ENCODE measurements around the gene GSN.
"Not testable (repeated sequence)": the region's sequence is repeated elsewhere in the genome, so short reads cannot be mapped to it uniquely, and the experiment has no call there.

GSN gene

DNA sequence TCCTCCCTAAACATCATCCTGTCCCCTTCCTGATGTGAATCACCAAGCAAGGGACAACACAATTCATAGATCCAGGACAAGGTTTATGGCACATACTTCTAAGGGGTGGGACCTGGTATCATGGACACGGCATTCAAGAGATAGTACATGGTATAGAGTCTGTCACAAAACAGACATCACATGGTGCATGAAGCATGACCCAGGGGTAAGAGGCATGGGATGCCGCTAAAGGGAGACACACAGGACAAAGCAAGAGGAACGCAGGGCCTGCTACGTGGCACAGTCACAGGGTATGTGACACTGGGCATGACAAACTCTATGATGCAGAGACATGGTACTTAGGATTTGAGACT is 20.7 kb downstream of the GSN start:
- no peak for DNase-seq (ENCODE audit: low read depth, low spot score)

DNA sequence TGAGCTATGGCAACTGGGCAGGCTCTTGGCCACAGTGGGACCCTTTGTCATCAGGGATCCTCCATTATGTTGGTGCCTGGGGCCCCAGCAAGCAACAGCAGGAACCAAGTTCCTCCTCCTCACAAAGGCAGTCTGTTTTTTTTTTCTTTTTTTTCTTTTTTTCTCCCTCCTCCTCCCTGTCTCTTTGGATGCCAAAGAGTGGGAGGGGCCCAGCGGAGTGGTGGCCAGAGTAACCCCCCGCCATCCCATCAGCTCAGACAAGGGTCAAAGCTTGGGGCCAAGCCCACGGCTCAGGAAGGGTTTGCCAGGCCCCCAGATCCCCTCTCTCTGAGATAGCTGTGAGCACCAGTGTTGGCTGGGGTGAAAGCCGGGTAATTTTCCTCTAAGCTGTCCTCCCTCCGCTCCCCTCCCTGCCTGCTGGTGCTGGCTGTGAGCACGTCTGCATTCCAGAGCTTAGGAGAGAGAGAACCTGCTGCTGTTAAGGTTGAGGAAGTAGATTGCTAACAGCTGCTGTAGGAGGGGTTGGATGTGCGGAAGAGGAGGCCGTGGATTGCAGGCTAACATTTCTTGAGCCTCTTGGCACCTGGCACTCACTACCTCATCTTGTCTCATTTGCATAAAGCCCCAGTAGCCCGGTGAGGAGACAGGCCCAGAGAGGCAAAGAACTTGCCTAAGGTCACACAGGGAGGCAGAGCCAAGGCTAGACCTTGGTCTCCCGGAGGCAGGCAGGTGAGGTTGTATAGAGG is 21.2 kb downstream of the GSN start:
- no peak for DNase-seq (ENCODE audit: low read depth, low spot score)

DNA sequence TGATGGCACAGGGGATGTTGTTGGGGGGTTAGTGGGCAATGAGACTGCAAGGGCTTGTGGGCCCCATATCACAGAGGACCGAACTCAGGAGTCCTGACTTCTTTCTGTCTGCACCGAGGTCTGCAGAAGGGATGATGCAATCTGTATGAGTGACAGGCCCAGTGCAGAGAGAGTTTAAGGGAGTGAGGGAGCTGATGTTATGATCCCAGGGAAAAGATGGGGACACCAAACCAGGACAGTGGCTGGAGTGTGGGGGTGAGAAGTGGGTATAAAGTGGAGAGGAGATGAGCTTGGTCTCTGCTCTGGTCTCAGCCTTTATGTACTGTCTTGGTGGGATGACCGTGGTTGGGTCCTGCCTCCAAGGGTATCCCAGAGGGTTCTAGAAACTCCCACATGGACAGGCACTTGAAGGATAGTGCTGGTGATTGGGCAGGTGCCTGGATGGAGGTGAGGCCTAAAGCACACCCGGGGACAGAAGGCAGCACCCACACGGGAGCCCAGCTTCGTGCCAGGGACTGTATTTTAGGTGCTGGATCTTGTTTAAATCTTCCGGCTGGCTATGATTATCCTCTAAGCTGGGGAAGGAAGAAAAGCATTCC is 21.9 kb downstream of the GSN start:
- DNase-seq (ENCODE audit: low read depth, low spot score), result no peak

DNA sequence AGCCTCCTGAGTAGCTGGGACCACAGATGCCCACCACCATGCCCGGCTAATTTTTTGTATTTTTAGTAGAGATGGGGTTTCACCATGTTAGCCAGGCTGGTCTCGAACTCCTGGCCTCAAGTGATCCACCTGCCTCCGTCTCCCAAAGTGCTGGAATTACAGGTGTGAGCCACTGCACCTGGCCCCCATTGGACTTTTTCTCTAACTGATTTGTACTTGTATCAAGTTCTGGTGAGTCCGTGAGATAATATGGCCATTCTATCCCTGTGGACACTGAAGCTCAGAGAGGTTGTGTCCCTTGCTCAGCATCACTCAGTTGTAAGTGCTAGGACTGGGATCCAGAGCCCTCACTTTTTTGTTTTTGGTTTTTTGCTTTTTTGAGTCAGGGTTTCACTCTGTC is 23.6 kb downstream of the GSN start:
- DNase-seq (ENCODE audit: low read depth, low spot score), result not testable (repeated sequence)

DNA sequence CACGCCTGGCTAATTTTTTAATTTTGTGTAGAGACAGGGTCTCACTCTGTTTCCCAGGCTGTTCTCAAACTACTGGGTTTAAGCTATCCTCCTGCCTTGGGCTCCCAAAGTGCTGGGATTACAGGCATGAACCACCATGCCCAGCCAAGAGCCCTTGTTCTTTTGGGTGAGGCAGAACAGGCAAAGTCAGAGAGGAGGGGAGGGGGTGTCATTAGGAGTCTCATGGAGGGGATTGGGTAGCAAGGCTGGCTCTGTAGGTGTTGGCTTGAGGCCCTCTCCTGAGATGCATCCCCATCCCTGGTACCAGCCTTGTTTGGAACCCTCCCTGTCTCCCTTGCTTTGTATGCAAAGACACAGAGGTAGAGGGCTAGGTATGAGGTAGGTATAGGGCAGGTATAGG is 24.1 kb downstream of the GSN start:
- DNase-seq (ENCODE audit: low read depth, low spot score), result no peak

DNA sequence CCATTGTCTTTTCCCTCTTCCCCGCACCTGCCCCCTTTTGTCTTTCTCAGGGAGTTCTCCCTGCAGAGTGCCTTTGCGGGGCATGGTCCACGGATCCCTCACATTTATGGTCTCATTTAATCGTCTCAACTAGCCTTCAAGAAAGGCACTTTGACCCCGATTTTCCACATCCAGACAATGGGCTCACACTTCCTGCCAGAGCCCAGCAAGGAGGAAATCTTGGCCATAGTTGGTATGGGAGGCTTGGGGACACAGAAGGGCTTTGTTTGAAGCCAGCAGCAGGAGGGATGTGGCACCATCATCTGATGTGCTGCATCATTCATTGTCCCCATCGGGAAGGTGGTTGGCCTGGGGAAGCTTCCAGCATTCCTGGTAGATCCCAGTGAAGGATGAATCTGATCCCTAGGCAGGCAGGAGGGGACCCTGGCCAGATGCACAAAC is 24.9 kb downstream of the GSN start:
- no peak for DNase-seq (ENCODE audit: low read depth, low spot score)

DNA sequence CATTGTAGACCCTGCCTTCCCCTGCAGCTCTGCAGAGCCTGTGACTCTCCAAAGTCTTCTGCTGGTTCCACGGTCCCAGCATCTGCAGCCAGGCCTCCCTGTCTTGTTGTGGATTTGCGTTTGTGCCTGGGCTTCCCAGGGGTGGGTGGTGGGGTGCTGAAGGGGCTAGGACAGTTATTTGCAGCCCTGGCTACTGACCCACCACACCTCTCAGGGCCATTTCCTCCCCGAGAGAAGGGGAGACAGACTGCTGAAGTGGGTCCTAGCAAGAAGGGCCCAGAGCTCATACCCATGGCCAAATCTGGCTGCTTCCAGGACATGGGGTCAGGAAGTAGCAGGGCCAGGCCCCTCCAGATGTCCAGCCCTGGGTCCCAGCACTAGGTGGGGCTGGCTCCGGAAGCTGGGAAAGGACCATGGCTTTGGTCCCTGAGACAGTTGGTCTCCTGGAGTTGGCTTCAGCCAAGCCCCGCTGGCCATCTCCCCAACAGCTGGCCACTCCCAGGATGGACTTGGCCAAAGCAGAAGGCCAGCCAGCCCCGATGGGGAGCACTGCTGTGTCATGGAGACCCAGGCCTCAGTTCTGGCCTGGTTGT is 26.3 kb downstream of the GSN start:
- DNase-seq (ENCODE audit: low read depth, low spot score), result no peak

DNA sequence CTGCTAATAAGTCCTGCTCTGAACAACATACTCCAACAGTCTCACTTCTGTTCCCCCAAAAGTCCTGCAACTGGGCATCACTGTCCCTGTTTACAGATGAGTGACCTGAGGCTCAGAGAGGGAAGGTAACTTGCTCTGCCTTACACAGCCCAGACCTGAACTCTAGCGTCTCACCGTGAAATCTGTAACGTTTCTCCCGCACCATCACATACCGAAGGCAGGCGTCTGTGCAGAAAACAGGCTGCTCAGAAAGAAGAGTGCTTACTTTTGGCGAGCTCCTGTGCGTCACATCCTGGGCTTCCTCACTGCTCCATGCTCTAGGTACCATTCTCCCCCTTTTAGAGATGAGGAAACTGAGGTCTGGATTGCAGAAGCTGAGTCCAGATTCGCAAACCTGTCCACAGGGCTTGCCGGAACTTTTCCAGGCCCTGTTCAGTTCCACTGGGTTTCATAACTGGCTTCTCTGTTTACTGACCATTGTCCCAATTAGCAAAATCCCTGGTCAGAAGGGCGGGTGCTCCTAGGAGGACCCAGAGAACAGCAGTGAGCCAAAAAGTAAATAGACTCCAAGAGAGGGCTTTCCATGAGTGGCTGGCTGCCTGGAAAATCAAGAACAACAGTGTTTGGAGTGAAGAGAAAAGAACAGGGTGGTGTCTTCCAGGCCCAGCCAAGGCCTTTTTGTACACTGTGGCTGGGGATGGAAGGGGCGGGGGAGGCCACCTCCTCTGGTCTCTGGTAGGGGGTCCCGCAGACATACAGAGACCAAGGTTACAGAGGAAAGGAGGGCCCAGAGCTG is 27.1 kb downstream of the GSN start:
- DNase-seq (ENCODE audit: low read depth, low spot score), result no peak

DNA sequence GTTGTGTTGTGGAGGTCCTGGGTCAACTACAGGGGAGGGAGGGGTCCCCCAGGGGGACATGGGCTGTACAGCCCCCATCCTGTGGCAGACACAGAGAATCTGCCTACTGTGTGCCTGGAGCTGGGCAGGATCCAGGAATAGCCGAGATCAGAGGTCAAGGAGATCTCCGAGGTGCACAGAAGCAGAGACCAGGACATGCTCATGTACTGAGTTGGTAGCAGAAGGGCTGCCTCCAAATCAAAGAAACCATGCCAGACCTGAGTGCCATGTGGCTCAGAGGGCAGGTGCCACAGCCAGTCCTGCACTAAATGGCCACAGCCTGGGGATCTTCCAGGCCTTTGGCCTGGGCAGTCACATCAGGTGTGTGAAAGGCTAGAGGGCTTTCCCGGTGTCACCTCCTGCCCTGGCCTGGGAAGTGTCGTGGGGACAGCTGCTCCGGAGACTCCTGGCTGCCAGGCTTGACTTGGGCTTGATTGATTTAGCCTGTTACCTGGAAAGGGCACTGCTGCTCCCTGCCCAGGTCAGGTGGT is 27.8 kb downstream of the GSN start:
- no peak for DNase-seq (ENCODE audit: low read depth, low spot score)

DNA sequence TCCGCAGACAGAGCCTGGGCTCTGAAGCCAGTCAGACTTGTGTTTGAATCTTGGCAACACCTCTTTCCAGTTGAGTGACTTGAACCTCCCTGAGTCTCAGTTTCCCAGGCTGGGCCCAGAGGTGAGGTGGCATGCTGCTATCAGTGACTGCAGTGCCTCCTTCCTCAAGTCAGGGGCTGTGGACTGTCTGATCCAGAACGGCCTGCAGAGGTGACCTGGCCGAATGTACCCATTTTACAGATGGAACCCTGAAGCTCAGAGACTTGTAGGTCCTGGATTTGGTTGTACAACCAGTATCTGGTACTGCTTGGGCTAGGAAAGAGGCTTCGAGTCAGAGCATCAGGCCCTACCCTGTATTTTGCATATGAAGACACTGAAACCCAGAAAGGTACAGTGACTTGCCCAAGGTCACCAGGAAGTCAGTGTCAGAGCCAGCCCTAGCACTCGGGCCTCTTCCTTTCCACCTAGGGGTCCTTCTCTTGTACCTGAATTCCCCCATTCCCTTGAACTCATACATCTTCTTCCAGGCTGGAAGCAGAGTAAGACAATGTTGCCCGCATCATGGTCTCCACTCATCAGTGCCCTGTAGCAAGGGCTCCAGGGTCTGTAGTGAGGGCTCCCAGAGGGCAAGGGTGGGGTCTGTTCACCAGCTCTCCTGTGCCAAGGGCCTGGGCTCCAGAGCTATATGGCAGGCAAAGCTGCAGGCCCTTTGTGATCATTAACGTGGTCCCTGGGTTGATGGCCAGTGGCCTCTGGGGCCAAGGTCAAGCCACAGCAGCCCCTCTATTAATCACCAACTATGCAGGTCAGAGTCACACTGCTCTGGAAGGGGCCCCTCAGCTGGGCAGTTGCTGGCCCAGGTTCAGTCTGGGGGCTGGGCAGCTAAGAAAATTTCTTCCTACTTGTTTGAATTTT is 28.5 kb downstream of the GSN start:
- no peak for DNase-seq (ENCODE audit: low read depth, low spot score)

DNA sequence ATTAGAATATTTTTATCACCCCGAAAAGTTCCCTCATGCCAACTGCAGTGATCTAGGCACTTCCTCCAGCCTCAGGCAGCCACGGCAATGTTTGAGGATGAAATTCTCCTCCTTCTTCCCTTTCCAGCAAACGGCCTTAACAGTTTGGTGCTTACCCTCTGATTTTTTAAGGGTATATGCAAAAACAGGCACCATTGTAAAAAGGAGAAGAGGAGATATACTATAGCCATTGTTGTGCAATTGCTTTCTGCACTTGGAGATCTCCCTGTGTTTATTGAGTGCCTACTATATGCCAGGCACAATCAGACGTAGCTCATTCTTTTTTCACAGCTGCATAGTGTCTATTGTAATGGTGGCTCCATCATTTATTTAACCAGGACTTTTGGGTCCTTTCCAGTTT is 29.4 kb downstream of the GSN start:
- DNase-seq (ENCODE audit: low read depth, low spot score), result no peak

DNA sequence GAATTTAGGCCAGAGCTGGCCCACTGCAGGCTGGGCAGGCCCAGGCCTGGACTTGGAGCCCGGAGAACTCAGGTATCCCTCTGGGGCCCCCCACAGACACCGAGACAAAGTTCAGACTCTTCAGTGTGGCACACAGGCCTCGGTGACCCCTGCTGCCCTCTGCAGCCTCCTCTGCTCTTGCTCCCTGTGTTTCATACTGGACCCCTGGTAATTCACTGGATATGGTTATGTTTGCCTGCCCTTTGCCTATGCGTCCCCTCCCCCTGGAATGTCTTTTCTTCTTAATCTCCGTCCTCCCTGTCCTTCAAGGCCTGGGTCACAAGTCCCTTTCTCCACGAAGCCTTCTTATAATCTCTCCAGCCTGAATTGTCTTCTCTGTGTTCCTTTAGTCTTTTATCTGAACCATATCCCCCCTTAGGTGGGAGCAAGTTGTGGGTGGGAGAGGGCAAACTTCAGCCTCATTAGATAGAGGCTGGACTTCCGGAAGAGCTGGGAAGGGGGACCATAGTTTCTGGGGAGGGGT is 30.1 kb downstream of the GSN start:
- no peak for DNase-seq (ENCODE audit: low read depth, low spot score)

DNA sequence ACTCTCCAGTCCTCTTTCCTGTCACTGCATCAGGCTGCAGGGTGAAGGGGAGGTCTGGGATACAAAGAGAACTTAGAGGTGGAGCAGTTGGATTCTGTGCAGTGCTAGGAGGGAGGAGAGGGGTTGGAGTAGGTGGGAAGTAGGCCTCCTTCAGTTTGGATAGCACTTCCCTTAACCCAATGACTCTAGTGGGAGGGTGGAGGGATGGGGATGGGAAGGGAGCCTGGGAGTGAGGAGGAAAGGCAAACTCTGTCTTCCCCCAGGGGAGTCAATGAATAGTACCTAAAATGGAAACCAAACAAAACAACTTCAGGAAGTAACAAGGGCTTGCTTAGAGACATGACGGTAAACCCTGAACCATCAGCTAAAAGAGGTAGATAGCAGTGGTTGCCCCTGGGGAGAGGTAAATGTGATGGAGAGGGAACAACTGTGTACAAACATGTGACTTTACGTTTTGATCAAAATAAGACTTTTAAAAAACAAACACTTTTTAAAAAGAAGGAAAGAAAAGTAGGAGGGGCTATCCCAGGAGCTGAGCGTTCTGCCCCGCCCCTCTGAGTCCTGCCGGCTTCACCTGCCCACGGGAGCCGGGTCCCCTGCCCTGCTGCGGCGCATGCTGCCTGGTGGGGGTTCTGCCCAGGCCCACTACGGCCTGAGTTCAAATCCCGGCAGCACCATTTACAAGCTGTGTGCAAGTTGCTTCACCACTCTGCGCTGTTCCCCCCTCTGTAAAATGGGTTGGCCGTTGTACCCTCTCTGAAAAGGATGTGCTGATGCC is 30.9 kb downstream of the GSN start:
- DNase-seq (ENCODE audit: low read depth, low spot score), result no peak

DNA sequence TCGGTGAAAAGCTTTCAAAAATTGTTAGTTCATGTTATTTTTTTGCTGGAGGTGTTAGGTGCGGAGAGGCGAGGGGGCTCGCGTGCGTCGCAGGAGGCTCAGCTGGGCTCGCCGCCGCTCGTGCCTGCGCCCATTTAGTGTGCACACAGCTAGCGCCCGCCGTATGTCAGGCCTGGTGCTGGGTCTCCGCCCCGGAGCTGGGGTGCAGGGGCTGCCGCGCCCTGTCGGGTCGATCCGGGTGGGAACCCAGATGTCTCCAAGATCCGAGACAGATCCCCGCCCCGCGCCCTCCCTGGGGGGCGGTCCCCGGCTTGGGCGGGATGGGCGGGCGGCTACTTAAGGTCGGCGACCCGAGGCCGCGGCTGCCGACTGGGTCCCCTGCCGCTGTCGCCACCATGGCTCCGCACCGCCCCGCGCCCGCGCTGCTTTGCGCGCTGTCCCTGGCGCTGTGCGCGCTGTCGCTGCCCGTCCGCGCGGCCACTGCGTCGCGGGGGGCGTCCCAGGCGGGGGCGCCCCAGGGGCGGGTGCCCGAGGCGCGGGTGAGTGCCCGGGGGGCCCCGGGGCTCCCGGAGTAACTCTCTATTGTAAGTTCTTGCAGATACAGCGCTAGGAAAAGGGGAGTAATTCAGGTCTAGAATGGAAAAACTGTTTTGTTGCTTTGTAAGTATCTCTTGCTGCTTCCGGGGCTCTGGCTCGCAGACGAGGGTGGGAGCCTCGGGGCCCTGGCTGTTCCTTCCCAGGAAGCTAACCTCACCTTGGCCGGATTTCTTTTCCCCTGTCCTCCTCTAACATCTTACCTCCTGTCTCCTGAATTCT is 31.7 kb downstream of the GSN start:
- DNase-seq (ENCODE audit: low read depth, low spot score), result no peak

DNA sequence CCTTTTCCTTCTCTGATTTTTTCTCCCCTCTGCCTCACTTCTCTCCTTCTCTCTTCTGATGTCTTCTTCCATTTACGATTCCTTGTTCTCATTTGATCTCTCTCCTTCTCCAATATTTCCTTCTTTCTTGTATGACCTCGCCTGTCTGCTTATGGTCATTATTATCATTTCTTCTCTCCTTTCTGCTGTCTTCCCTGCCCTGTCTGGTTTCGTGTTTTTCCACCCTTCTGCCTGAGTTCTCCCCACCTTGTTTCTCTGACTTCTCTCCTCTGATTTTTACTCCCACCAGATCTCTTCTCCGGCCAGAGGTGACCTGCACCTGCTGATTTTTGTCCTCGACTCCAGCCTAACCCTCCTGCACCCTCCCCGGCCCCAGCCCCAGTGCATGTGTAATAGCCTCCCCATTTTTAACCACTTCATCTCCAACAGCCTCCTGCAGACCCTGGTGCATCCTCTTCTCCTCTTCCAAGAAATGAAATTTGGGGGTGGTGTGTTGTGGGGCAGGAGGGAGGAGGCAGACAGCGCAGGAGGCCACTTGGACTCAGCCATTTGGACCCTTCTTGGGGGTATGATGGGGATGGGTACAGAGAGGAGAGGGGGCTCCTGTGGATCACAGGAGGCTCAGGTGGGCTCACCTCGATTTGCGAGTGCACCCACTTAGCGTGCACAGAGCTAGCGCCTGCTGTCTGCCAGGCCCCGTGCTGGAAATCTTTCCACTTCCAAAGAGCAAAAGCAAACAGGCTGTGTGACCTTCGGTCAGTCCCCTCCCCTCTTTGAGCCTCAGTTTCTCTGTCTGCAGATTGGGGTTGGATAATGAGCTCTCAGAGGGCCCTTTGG is 32.5 kb downstream of the GSN start:
- DNase-seq (ENCODE audit: low read depth, low spot score), result no peak

DNA sequence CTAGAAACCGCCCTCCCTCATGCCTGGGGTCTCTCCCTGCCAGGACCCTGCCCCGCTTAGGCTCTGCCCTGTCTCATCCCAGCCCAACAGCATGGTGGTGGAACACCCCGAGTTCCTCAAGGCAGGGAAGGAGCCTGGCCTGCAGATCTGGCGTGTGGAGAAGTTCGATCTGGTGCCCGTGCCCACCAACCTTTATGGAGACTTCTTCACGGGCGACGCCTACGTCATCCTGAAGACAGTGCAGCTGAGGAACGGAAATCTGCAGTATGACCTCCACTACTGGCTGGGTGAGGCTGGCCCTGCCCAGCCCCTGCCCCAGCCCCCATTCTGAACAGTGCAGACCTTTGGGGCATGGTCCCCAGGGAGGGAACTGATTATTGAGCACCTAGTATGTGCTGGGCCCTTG is 33.9 kb downstream of the GSN start:
- DNase-seq (ENCODE audit: low read depth, low spot score), result no peak

DNA sequence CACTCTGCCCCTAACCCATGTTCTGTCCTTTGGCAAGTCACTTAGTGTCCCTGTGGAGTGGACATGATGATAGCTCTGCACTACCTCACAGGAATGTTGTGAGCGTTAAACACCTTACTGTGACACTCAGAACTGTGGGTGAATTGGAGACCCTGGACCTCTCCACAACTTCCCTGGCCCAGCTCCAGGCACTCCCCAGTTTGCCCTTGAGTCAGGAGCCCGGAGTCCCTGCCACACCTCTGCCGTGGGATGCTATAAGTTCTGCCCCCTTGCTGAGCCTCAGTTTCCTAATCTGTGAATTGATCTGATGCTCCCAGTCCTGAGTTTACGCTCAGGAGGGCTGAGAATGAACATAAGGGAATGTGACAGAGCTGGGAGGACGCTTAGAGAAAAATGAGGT is 34.4 kb downstream of the GSN start:
- DNase-seq (ENCODE audit: low read depth, low spot score), result no peak

DNA sequence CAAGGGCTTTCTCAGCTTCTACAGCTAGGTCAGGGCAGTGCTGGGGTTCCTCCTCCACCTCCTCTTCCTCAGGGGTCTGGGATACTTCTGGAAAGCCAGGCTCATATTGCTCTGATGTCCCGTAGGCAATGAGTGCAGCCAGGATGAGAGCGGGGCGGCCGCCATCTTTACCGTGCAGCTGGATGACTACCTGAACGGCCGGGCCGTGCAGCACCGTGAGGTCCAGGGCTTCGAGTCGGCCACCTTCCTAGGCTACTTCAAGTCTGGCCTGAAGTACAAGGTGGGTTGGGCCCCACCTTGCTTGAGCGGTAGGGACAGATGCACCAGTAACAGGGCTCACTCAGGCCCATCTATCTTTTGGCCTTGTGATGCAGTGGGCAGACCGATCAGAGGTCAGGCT is 34.8 kb downstream of the GSN start:
- no peak for DNase-seq (ENCODE audit: low read depth, low spot score)
